Activated CD8-positive, alpha-beta memory T cell treated with anti-CD3 and anti-CD28 coated beads for 36 hours (primary cell): ENCODE measurements around the gene KLK4. TPM values are rescaled to one million over a fixed set of nuclear protein-coding genes. Genes with fewer than 3 reads are reported as not detected.
"Not testable (repeated sequence)": the region's sequence is repeated elsewhere in the genome, so short reads cannot be mapped to it uniquely, and the experiment has no call there.

Experiments
- CTCF ChIA-PET: fragments of 350-600 bp; sonication (Branson Sonifier 250); formaldehyde crosslinking; loops from one replicate; lab custom pipeline; 2021; ENCODE audit warnings: antibody characterized with exemption; lab: Charles Lee
- POLR2A ChIA-PET: fragments of 350-600 bp; sonication (Branson Sonifier 250); formaldehyde crosslinking; loops from one replicate; lab custom pipeline; 2021; ENCODE audit warnings: antibody characterized with exemption; lab: Charles Lee
- total RNA-seq, 2 experiments: library from RNA; stranded (reverse); gene quantifications; one replicate each; pipeline ENCODE4 v1.2.3, GENCODE V29; 2021

The KLK4 gene
- total RNA-seq, 2 experiments from 2014 or later: not detected

- ChIA-PET POLR2A (interaction anchor here (0.6 kb wide), 1 partner anchor 126 kb away, joined by 3 read pairs; no protein-coding TSS in a partner anchor), CTCF (interaction anchor here (0.6 to 2.1 kb wide), 22 partner anchors 9 to 554 kb away, joined by 3 to 12 read pairs (median 3); partner anchors contain the start of gene POLD1)
These were observed 10.5 kb upstream of the KLK4 start for GRCh38 chr19:50921426-50922316.

- POLR2A ChIA-PET: no interaction called here
- CTCF ChIA-PET: no interaction called here
These were observed 4.9 kb upstream of the KLK4 start for GRCh38 chr19:50916069-50916468.

- ChIA-PET POLR2A (no interaction called here), CTCF (no interaction called here)
These were observed 1.8 kb upstream of the KLK4 start for GRCh38 chr19:50912727-50913716.

GRCh38 chr19:50912102-50912599, 956 bp upstream of the KLK4 start:
- CTCF ChIA-PET: interaction anchor here (0.6 kb wide), 1 partner anchor 40 kb away, joined by 3 read pairs; no protein-coding TSS in a partner anchor
- POLR2A ChIA-PET: no interaction called here

GRCh38 chr19:50910722-50911121, 473 bp downstream of the KLK4 start:
- ChIA-PET CTCF (no interaction called here), POLR2A (no interaction called here)

- ChIA-PET POLR2A (no interaction called here), CTCF (interaction anchor here (1.4 kb wide), 1 partner anchor 13 kb away, joined by 5 read pairs; no protein-coding TSS in a partner anchor)
These were observed 1.7 kb downstream of the KLK4 start for GRCh38 chr19:50909240-50910070.

GRCh38 chr19:50908336-50908735, 2.9 kb downstream of the KLK4 start:
- ChIA-PET POLR2A (no interaction called here), CTCF (no interaction called here)

- ChIA-PET POLR2A (no interaction called here), CTCF (interaction anchor here (0.9 to 1.4 kb wide), 2 partner anchors 14 to 16 kb away, joined by 3 to 12 read pairs; no protein-coding TSS in a partner anchor)
These were observed 5.0 kb downstream of the KLK4 start for GRCh38 chr19:50906217-50906616.

- ChIA-PET POLR2A (no interaction called here), CTCF (no interaction called here)
These were observed 8.6 kb downstream of the KLK4 start for GRCh38 chr19:50902640-50903039.

GRCh38 chr19:50899569-50899968, 11.6 kb downstream of the KLK4 start:
- CTCF ChIA-PET: no interaction called here
- POLR2A ChIA-PET: no interaction called here

GRCh38 chr19:50898018-50898417, 13.2 kb downstream of the KLK4 start:
- ChIA-PET POLR2A (no interaction called here), CTCF (interaction anchor here (0.6 kb wide), 1 partner anchor 318 kb away, joined by 5 read pairs; no protein-coding TSS in a partner anchor)

GRCh38 chr19:50897612-50898011, 13.6 kb downstream of the KLK4 start:
- POLR2A ChIA-PET: no interaction called here
- CTCF ChIA-PET: interaction anchor here (0.6 kb wide), 1 partner anchor 318 kb away, joined by 5 read pairs; no protein-coding TSS in a partner anchor

- CTCF ChIA-PET: no interaction called here
- POLR2A ChIA-PET: no interaction called here
These were observed 14.0 kb downstream of the KLK4 start for GRCh38 chr19:50897191-50897607.

GRCh38 chr19:50896591-50897190, 14.5 kb downstream of the KLK4 start:
- ChIA-PET CTCF (no interaction called here), POLR2A (no interaction called here)

- CTCF ChIA-PET: interaction anchor here (0.6 kb wide), 1 partner anchor 342 kb away, joined by 3 read pairs; no protein-coding TSS in a partner anchor
- POLR2A ChIA-PET: not testable (repeated sequence)
These were observed 15.1 kb downstream of the KLK4 start for GRCh38 chr19:50896089-50896590.

GRCh38 chr19:50894478-50895356, 16.5 kb downstream of the KLK4 start:
- POLR2A ChIA-PET: no interaction called here
- CTCF ChIA-PET: no interaction called here
